ENCODE data around the gene ZNF688.
"Not testable (repeated sequence)": the region's sequence is repeated elsewhere in the genome, so short reads cannot be mapped to it uniquely, and the experiment has no call there.

The ZNF688 gene

DNA sequence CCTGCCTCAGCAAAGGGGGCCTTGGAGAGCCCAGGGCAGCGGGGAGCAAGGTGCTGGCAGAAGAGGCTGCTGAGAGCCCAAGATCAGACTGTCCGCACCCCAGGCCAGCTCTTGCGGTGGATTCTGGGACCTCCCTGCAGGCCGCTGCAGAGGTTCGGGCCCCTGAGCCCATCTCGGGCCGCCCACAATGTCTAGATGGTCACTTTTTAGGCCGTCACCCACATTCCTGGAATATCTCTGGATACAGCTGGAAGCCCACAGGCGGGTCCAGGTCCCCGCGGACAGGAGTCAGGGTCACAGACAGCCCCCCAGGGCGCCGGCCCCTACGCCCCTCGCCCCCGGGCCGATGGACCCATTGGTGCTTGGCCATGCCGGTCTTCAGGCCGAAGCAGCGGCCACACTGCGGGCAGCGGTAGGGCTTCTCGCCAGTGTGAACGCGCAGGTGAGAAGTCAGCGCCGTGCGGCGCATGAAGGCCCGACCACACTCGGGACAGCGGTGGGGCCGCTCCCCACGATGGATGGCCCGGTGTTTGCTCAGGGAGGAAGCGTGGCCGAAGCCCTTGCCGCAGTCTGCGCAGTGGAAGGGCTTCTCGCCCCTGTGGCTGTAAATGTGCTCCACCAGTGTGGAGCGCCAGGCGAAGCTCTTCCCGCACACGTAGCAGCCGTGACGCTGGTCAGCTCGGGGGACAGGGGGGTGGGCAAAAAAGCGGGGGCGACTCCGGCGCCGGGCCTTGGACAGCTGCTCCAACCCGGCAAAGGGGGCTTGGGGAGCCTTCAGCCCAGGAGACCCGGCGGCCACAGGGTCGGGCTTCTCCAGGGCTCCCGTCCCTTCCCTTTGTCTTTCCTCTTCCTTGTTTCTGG, 39.0 kb downstream of the ZNF688 start:
- no peak for DNase-seq

DNA sequence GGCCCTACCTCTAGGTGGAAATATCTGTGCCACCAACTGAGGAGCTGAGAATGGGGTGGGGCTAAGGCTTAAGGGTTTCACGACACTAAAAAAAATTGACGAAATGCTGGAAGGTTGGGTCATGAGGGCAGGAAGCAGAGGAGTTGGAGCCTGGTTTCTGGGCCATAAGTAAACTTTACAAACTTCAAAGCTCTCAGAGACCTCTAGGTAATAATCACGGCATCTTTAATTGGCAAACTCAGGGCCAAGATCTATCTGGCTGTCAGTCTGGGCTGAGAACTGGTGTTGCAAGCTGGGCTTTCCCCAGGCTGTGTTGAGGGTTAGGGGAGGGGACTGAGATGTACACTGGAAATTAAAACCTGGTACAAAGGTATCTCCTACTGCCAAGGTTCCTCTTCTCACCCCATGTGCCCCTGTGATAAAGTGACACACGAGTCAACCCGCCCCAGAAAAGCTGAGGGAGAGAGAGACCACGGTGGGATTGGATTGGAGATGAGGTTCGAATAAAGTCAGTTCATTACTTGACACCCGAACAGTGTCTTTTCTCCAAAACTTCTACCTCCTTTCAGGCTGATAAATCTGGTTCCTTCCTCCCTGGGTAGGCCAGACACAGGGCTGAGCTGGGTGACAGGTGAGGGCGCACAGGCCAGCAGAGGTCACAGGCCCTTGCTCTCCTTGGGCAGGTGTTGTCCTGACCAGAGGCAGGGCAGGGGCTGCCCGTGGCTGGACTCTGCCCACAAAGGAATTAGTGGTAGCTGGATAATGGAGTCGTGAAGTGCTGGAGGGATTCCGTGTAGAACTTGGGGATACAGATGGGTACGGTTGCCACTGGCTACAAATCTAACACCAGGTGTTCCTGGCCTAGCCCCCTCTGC, 41.1 kb downstream of the ZNF688 start:
- no peak for DNase-seq

DNA sequence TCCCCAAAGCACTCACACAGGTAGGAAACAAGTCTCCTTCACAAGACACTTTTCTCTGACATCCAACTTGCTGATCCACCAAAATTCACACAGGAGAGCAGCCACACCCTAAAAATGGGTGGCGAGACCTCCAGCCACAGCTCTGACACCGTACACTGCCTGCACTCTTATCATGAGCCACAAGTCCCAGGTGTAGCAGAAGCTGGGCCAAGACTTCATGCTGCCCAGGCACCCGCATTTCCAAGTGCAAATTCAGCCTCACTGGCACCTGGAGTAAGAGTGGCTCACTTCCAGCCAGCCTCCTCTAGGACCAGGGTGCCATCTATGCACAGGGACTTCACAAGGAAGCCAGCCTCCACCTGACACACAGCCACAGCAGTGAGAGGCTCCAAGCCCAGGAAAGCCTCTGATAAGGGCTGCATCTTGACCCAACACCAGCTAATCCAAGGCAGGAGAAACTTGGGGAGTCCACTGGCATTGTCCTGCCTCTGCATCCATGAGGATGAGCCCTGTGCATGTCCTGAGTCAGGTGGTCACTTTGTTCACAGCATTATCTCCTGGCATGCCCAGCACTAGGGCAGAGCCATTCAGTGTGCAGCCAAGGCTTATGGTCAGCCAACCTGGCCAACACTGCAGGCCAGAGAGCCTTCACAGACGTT, 42.6 kb downstream of the ZNF688 start:
- DNase-seq = no peak

DNA sequence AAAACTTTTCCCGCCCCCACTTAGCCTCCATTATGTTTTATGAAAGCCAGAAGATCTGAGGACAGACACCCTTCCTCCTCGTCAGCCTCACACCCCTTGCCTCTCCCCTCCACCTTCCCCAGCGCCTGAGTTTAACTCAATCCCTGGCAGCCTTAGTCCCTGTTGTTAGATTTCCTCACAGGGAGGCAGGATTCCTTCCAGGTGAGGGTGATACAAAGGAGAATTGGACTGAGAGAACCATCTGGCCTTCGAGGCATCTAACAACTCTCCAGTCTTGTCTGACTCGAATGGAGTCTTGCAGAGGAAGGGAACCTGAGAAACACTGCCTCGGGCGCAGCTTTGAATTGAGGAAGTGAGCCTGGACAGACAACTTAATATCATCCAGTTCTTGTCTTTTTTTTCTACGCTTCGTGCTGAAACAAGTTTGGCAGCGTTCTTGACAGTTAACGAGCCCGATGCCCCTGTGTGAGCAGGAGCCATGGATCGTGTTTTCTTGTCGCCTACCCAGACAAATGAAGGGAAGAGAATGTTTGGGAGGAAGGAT, 43.8 kb downstream of the ZNF688 start:
- DNase-seq = no peak

DNA sequence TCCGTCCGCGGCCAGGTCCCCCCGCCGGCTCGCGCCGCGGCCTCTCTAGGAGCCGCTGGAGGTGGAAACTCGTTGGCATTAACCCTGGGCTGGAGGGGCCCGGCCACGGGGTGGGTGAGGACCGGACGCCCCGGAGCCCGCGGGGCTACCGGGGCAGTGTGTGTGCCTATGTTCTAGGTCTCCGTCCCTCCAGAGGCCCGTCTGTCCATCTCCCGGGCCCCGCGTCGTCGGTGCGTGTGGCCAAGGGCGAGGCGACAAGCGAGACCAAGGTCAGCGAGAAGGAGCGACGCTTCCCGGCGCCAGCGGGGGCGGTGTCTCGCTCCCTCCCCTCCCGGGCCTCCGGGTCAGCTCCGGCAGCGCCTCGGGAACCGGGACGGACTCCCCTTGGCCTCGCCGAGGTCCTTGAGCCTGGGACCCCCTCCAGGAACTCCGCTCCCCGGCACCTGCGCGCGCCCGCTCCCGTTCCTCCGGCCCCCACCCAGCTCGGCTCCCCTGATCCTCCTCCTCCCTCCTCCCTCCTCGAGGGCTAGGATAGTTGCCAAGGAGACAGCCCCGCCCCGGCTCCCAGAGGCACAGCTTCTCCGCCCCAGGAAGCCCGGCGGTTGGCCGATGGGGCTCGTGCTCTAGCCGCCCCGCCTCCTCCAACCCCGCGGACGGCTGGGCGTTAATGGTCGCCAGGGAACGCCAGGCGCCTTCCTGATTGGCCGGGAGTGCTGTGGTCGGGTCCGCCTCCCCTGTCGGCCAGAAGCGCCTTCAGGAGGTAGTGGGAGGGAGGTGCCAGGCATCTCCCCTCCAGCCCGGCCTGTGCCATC, 44.5 kb downstream of the ZNF688 start:
- DNase-seq = peak; percentile 98

DNA sequence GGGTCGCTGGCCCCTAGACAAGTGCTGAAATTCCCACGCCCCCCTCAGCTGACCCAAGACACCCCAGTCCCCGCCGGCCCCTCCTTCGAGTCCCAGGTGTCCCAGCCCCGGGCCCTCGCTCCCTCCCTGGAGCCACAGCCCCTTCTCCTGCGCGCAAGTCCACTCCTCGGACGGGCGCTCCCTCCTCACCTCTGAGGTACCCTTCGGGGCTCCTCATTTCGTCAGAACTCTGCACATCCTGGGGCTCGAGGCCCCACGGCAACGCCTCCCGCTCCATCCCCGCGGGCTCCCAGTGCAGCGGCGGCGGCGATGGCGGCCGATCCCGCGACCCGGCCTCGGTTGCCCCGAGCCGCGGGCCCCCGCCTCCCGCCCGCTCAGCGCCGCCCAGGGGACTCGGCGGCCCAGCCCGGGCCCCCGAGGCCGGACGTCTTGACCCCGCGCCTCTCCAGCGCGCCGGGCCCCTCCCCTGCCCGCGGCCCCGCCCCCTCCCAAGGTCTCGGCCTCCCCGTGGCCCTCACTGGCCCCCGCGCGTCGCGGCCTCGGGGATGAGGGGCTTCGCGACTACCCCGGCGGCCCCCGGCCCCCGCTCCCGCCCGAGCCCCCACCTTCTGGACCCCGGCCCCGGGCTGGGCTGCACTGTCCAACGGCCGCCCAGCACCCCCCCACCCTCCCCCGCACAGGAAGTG, 45.2 kb downstream of the ZNF688 start, which contains the start of gene ZNF768:
ZNF768 (minus strand) TSS at position 430 of the 686 bp plus-strand sequence; CDS start at position 277, 153 bp downstream.
- DNase-seq = no peak

DNA sequence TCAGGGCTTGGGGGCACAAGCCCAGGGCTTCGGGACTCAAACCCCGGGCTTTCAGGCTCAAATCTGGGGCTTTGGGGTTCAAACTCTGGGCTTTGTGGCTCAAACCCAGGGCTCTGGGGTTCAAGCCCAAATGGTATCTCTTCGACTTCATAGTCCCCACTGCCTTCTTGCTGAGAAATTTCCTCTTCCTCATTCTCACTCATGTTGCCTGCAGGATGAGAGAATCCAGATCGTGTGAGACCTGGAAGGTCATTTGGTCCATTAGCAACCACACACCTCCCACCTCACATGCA, 45.7 kb downstream of the ZNF688 start:
- DNase-seq = no peak

DNA sequence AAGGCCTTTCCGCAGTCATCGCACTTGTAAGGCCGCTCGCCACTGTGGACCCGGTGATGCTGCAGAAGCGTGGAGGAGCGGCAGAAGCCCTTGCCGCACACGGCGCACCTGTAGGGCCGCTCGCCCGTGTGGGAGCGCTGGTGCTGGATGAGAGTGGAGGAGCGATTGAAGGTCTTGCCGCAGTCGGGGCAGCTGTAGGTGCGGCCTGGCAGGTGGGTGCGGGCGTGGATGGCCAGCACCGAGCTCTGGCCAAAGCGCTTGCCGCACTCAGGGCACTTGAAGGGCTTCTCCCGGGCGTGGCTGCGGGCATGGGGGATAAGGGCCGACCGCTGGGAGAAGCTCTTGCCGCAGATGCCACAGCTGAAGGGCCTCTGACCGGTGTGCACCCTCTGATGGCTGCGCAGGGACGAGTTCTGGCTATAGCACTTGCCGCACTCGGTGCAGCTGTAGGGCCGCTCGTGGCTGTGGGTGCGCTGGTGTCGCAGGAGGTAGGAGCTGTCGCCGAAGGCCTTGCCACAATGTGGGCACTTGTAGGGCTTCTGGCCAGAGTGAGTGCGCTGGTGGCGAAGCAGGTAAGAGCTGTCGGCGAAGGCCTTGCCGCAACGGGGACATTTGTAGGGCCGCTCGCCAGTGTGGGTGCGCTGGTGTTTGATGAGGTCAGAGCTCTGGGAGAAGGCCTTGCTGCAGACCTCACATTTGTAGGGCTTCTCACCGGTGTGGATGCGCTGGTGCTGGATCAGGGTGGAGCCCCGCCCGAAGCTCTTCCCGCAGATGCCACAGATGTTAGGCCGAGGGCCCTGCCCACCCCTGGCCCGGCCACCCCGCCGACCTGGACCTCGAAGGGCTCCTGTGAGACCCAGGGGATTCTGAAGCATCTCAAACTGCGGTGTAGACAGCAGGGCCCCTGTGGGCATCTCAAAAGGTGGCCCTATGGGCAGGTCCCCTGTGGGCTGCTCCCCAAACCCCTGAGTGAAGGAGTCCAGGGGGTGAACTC, 46.6 kb downstream of the ZNF688 start:
- no peak for DNase-seq

DNA sequence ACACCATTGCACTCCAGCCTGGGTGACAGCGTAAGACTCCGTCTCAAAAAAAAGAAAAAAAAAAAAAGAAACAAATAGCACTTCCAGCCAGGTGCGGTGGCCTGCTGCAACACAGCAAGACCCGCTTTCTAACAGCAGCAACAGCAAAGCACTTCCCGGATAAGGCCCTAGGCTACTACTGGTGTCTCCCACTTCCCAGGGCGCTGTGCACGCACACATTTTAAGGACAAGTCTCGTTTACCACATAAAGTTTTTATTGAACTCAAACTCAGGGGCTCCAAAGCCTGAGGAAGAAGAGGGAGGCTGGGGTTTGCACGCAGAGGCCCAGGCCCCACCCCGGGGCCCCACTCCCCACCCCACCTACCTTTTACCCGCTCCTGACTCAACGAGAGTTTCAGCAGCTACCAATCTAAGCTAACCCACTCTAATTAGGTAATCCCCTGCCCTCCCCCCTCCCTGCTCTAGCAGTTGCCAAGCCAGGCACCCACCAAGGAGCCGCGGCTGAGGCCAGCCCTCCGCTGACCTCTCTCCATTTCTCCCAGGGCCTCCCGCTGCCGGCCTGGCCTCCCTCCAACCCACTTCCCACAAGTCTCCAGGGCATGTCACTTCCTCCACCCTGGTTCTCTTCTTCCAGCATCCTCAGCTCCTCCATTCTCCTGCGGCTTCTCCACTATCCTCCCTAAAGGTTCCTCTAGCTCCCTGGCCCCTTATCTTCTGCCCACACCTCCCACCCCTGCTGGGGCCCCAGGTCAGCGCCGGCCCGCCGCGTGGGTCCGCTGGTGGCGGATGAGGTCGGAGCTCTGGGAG, 47.5 kb downstream of the ZNF688 start:
- DNase-seq = no peak

DNA sequence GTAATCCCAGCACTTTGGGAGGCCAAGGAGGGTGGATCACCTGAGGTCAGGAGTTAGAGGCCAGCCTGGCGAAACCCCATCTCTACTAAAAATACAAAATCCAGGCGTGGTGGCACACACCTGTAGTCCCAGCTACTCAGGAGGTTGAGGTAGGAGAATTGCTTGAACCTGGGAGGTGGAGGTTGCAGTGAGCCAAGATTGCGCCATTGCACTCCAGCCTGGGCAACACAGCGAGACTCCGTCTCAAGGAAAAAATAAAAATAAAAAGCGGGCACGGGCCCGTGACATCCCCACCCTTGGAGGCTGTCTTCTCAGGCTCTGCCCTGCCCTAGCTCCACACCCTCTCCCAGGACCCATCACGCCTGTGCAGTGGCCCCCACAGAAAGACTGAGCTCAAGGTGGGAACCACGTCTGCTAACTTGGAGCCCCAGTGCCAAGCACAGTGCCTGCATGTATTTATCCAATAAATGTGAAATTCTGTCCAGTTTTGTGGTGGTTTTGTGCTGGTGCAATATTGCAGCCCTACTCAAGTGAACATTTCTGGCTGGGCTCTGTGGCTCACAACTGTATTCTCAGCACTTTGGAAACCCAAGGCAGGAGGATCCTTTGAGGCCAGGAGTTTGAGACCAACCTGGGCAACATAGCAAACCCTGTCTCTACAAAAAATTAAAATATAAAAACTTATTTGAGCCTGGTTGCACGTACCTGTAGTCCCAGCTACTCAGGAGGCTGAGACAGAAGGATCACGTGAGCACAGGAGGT, 48.6 kb downstream of the ZNF688 start:
- not testable (repeated sequence) for DNase-seq

DNA sequence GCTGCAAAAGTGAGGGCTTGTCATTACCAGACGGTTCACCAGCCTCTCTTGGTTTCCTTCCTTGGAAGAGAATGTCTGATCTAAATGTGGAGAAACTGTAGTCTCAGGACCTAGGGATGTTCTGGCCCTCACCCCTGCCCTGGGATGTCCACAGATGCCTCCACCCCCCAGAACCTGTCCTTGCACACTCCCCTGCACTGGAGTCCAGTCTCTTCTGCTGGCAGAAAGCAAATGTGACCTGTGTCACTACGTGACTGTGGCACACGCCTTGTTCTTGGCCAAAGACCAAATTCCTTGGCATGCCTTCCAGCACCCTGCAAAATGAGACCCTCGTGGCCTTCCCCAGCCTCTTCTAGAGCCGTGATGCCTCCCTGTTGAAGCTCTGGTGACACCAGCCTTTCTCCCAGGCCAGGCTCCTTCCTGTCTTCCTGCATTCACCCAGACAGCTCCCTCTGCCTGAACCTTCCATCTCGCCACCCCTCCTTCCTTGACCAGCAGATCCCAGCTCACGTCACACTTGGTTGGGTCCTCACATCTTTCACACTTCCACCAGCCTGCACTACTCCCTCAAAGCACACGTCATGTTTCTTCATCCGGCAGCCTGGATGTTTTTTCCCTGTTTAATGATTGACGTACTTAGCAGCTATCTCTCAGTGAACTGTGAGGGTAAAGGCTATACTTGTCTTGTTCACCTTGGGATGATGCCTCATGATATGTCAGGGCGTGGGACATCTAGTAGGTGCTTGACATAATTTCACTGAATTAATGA, 49.5 kb downstream of the ZNF688 start:
- DNase-seq = no peak

DNA sequence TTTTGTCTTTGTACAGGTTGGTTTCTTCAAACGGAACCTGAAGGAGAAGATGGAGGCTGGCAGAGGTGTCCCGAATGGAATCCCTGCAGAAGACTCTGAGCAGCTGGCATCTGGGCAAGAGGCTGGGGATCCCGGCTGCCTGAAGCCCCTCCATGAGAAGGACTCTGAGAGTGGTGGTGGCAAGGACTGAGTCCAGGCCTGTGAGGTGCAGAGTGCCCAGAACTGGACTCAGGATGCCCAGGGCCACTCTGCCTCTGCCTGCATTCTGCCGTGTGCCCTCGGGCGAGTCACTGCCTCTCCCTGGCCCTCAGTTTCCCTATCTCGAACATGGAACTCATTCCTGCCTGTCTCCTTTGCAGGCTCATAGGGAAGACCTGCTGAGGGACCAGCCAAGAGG, 50.0 kb downstream of the ZNF688 start:
- DNase-seq = no peak
